HUDEP-2 (cell line): ENCODE data around the gene MORN2.
A peak's percentile ranks its signal among the peaks of the same experiment; 100 is the strongest.

Experiments
- DNase-seq, 76 experiments: peaks; one replicate each; lab custom pipeline; 2025; ENCODE audit not compliant: unreplicated experiment in 76 of 76; lab: John Stamatoyannopoulos, UW

The MORN2 gene

DNA sequence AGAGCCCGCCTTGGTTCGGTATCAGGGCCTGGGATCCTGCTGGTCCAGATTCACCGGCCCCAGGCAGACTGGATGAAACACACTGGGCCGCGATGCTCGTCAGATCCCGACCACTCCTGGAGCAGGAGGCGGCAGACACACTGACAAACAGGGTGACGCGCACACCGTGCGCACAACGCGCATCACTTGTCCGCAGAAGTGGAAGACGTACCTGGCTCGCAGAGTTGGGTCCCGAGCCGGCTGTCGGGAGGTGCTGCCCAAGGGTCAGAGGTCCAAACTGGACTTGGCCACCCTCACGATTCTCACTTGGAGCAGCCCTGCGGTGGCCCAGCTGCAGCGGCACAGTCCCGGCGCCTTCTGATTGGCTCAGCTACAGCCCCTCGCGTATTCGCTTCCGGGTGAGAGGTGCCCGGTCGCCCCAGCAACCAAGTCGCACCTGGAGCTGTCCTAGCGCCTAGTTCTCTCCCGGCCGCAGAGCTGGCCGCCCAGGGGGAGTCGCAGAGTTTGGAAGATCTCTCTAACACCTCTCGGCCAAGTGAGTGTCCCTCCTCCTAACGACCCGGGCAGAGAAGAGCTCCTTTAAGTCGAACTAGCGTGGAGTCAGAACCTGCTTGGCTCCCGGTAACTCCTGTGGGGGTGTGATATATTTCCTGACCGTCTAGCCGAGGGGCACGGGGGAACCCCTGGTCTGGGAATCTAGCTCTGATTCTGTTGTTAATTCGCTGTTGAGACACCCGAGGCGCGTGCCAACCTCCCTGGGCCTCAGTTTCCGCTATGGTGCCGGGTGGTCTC lies at the start of gene MORN2, which contains the start of gene DHX57:
Gene MORN2, plus strand, starts transcription at position 401 of the 792 bp plus-strand sequence.
Gene DHX57, minus strand, starts transcription at position 359 of the 792 bp plus-strand sequence. CDS start 7,529 bp downstream, outside the sequence.
- peak in 75 of 76 experiments; percentile 11 to 85 (median 69) for DNase-seq

DNA sequence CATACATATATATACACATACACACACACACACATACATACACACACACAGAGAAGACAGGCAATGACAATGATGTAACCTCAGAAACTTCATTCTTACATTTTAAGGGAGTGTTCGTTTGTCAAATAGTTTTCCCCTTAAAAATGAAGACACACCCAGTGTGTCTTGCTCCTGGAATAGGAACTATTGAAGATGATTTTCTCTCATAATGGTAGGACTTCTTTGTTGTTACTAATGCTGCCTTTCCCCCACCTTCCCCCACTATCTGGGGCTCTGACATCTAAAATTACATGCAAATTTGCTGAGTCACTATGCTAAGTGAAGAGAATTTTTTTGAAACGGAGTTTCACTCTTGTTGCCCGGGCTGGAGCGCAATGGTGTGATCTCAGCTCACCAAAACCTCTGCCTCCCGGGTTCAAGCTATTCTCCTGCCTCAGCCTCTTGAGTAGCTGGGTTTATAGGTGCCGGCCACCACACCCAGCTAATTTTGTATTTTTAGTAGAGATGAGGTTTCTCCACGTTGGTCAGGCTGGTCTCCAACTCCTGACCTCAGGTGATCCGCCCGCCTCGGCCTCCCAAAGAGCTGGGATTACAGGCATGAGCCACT lies 48.1 kb upstream of the MORN2 start:
- DNase-seq, result peak in 8 of 76 experiments; percentile 1 to 24 (median 9)

DNA sequence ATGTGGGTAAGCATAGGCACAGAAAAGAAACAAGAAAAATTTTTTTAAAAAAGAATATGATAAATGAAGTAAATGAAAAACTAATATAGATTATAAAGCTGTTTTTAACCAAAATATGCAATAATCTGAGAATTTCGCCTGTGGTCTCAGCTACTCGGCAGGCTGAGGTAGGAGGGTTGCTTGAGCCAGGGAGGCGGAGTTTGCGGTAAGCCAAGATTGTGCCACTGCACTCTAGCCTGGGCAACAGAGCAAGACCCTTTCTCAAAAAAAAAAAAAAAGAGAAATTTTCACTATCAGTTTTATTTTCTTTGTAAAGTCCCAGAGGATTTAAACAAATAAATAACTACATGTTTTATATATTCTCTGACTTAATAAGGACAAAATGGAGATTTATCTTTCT lies 47.3 kb upstream of the MORN2 start:
- DNase-seq, result no peak

DNA sequence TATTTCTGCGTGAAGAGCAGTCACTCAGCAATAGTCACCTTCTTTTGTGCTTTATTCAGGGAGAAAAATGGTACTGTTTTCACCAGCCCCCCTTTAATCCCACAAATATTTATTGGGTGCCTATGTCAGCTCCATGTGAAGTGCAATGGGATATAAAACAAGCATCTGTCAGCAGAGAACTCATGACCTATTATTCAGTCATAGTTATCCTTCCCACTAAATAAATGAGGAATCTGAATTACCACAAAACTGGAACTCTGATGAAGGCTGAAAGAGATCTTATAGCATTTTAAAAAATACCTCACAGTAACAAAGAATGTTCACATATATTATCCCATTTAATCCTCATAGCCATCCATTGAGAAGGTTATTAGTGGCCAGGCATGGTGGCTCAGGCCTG lies 45.8 kb upstream of the MORN2 start:
- DNase-seq, result no peak

DNA sequence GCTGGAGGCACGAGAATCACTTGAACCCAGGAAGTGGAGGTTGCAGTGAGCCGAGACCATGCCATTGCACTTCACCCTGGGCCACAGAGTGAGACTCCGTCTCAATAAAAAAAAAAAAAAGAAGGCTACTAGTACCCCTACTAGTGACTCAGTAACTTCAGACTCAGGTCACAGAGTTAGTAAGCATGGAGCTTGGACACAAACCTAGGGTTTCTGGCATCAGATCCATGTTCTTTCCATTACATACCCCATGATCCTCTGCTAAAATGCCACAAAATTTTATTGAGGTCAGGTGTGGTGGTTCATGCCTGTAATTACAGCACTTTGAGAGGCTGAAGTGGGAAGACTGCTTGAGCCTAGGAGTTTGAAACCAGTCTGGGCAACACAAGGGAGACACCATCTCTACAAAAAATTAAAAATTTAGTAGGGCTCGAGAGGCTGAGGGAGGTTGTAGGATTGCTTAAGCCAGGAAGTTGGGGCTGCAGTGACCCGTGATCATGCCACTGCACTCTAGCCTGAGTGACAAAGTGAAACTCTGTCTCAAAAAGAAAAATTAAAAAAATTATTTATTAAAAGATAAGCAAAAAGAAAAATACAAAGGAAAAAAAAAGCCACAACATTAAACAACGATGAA lies 45.1 kb upstream of the MORN2 start:
- DNase-seq, result no peak

DNA sequence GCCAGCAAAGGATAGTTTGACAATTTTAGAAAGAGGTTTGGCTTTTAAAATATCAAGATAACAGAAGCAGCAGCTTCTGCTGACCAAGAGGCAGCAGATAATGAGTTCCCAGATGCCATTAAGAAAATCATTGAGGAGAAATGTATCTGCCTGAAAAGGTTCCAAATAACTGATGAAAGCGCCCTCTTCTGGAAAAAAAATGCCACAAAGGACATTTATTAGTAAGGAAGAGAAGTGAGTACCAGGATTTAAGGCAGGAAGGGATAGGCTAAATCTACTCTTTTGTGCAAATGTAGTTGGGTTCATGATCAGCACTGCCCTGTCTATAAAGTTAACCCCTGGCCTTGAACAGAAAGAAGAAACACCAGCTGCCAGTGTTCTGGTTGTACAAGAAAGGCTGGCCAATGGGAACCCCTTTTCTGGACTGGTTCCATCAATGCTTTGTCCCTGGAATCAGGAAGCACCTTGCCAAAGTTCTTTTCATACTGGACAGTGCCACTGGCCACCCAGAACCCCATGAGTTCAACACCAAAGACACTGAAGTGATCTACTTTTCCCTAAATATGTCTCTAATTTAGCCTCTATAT lies 40.7 kb upstream of the MORN2 start:
- DNase-seq, result peak in 17 of 76 experiments; percentile 1 to 23 (median 13)

DNA sequence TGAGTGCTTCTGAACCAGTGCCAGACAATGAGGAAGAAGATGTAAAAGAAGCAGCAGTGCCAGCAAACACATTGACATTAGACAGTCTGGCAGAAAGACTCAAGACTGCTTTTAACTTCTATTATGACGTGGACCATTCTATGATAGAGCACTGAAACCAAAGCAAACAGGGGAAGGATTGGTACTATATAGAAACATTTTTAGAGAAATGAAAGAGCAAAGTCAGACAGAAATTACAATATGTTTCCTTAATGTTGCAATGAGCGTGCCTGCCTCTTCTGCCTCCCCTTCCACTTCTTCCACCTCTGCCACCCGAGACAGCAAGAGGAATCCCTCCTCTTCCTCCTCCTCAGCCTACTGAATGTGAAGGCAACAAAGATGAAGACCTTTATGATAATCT lies 39.8 kb upstream of the MORN2 start:
- no peak for DNase-seq

DNA sequence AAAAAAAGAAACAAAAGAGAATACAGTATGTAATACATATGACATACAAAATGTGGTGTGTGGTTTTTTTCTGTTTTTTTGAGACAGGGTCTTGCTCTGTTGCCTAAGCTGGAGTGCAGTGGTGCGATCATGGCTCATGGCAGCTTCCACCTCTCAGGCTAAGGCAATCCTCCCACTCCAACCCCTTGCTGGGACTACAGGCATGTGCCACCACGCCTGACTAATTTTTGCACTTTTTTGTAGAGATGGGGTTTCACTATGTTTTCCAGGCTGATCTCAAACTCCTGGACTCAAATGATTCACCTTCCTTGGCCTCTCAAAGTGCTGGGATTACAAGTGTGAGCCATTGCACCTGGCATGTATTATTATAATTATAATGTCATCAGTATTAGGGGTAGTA lies 39.0 kb upstream of the MORN2 start:
- no peak for DNase-seq

DNA sequence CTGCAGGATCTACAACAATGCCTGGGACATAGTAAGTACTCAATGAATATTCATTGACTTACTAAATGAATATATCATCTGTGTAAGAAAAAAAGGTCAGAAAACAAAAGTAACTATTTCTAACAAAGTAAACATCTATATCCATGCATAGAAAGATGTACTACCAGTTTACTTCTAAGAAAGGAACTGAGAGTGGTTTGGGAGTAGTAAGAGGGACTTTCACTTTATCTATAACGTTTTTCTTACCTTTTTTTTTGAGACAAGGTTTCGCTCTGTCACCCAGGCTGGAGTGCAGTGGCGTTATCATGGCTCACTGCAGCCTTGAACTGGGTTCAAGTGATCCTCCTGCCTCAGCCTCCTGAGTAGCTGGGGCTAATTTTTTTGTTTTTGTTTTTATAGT lies 25.7 kb upstream of the MORN2 start:
- no peak for DNase-seq

DNA sequence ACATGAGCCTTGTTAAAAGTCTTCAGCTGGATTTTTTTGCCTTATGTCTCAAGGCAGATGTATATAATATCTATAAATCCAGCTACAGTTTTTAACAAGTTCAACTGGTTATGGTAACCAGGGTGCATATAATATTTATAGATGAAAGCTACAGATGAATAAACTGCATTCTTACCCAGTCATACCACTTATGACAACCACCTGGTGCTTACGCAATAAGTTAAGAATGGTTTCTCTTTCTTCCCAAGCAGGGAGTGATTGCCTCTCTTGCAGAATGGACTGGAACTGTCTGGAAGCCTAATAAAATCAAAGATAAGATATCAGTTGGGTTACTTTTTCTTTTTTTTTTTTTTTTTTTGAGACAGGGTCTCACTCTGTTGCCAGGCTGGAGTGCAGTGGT lies 19.6 kb upstream of the MORN2 start:
- DNase-seq, result no peak

DNA sequence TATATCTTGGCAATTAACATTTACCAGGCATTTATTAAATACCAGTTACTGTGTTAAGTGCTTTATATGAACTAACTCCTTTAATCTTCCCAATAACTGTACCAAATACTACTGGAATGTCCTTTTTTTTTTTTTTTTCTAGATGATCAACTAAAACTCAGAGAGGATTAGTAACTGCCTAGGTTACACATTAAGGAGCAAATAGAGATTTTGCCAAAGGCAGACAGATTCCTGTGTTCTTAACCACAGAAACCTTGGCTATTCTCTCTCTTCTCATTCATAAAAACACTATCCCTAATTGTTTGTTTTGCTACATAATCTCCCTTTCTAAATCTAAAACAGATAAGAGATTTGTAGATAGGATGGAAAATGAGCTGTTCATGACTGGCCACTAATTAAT lies 13.3 kb upstream of the MORN2 start:
- no peak for DNase-seq

DNA sequence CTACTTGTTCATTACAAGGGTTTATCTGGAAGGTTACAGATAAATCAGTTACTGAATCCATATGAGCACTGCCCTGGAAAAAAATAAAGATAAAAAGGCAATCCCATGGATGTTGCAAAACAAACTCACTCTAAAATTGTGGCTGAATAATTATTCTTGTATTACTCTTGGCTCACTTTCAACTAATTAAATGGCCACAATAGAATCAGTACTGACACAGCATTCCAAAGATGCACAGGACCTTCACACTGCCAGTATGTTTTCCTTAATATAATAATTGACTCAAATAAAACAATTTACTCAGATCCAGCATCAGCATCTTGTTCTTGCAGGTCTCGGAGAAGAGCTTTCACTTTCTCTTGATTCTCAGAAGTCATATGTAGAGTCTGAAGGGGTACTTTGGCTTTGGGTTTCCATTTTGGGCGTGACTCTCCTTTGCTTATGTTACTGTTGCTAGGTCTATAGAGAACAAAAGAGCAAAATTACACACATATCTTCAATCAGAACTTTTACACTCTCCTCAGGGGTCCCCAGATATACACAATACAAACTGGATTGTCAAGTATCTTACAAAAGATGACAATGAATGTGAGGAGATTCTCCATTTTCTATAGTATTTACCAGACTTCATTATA lies 12.6 kb upstream of the MORN2 start:
- no peak for DNase-seq

DNA sequence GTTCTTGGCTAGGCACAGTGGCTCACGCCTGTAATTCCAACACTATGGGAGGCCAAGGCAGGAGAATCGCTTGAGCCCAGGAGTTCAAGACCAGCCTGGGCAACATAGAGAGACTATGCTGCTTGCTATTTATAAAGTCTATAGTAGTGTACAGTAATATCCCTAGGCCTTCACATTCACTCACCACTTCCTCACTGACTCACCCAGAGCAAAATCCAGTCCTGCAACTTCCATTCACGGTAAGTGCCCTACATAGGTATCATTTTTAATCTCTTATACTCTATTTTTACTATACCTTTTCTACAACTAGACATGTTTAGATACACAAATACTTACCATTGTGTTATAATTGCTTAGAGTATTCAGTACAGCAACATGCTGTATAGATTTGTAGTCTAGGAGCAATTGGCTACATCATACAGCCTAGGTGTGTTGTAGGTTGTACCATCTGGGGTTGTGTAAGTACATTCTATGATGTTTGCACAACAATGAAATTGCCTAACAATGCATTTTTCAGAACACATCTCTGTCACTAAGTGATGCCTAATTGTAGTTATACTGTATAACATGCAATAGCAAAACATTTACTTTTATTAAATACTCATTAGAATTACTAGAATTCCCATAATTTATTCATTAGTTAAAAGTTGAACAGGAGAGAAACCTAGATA lies 8.9 kb upstream of the MORN2 start:
- no peak for DNase-seq

DNA sequence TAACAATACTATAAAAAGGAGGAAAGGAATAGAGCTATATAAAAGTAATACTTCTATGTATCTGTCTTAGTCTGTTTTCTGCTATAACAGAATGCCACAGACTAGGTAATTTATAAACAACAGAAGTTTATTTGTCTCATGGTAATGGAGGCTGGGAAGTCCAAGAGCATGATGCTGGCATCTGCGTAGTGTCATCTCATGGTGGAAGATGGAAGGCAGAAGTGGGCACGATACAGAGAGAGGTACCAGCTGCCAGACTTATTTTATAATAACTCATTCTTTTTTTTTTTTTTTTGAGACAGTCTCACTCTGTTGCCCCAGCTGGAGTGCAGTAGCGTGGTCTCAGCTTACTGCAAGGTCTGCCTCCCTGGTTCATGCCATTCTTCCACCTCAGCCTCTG lies 4.3 kb upstream of the MORN2 start:
- DNase-seq, result no peak

DNA sequence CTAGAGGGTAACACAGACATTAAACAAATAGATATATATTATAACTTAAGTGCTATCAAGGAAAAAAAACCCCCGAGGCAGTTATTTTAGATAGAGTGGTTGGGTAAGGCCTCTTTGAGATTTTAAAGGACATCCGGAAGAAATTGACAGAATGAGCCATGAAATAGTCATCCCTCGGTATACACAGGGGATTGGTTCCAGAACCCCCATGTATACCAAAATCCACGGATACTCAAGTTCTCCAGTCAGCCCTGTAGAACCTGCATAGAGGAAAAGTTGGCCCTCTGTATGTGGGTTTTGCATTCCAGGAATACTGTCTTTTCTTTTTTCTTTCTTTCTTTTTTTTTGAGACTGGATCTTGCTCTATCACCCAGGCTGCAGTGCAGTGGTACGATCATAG lies 2.0 kb upstream of the MORN2 start:
- no peak for DNase-seq

DNA sequence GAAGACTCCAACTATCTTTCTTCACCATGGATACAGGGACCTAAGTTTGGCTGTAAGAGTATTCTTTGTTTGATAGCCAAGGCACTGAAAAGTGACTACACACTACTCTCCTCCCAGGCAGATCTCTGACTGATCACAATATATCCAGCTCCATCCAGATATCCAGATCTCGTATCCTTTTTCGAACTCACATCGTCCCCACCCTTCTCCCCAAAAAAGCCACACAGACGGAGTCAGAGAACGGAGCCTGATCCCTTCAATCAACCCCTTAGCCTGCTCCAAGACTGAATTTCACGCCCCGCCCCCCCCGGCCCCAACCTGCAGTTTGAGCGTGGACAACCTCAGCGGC lies 575 bp upstream of the MORN2 start:
- no peak for DNase-seq

DNA sequence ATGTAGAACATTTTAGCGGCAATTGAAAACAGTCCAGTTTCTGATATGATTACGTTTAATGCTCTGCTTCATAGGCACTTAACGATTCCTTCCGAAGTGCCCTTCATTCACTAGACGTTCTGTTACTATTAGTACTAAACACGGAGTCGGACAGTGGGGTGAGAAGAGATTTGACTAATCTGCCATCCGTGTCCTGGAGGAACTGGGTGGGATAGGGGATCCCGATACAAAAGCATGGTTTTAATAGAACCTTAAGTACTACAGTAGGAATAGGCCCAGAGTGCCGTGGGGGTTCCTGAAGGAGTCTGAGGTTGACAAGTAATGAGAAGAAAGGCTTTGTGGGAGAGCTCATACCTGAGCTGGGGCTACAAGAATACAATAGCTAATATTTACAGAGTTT lies 631 bp downstream of the MORN2 start:
- DNase-seq, result no peak

DNA sequence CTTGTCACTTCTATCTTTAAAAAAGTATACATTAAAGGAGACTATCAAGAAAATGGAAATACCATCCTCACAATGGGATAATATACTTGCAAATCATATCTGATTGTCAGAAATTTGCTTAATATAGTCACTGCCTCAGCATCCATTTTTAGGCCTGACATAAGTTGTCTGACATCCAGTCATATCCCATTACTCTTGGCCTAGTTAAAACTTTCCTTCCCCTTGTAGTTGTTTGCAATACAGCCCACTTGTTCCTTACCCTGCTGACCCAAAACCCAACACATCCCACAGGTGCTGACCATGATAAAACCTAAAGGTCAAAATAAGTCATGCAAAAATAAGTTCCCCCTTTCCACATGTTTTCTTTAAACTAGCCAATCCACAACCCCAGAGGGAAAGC lies 10.3 kb downstream of the MORN2 start:
- no peak for DNase-seq

DNA sequence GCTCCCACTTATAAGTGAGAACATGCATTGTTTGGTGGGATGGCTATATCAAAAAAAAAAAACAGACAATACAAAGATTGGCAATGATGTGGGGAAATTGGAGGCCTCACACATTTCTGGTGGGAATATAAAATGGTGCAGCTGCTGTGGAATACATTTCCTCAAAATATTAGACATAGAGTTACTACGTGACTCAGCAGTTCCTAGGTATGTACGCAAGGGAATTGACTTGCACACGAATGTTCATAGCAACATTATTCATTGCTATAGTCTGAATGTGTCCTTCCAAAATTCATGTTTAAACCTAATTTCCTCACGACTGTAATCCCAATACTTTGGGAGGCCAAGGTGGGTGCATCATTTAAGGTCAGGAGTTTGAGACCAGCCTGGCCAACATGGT lies 11.6 kb downstream of the MORN2 start:
- no peak for DNase-seq

DNA sequence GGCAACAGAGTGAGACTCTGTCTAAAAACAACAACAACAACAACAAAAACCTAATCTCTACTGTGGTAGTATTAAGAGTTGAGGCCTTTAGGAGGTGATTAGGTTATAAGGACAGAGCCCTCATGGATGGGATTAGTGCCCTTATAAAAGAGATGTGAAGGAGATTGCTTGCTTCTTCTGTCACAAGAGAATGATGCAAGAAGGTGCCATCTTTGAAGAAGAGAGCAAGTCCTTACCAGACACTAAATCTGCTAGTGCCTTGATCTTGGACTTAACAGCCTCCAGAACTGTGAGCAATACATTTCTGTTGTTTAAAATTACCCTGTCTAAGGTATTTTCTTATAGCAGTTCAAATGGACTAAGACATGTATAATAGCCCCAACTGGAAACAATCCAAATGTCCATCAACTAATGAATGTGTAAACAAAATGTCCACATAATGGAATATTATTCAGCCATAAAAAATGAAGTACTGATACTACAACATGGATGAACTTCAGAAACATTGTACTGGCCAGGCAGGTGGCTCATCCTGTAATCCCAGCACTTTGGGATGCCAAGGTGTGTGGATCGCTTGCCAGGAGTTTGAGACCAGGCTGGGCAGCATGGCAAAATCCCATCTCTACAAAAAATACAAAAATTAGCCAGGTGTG lies 12.3 kb downstream of the MORN2 start:
- no peak for DNase-seq
